Keratinocyte (primary cell): Measurements from ENCODE around the gene TGFBR1. TPM values are rescaled to one million over a fixed set of nuclear protein-coding genes. Genes with fewer than 3 reads are reported as not detected.

ENCODE experiments used
- DNase-seq: peaks from one replicate; pipeline ENCODE4 v3.0.0-alpha.2; 2011; ENCODE audit warnings: low read depth, missing footprints, low spot score
- FAIRE-seq: peaks from 2 replicates; lab custom pipeline; 2011; peaks lifted over from hg19 to GRCh38; lab: Jason Lieb, UNC
- H2AFZ ChIP-seq: 2 replicates; pipeline ENCODE4 v1.6.0; 2012; ENCODE audit warnings: low read length, control low read depth, inconsistent platforms; ENCODE audit not compliant: control insufficient read depth
- H3K27ac ChIP-seq: 2 replicates; pipeline ENCODE4 v1.5.1; 2011; ENCODE audit warnings: low read length; ENCODE audit not compliant: control insufficient read depth, insufficient read depth
- H3K27me3 ChIP-seq: 3 replicates; pipeline ENCODE4 v1.6.0; 2011; ENCODE audit warnings: low read length; ENCODE audit not compliant: control insufficient read depth, insufficient read depth; ENCODE audit errors: extremely low read depth
- H3K36me3 ChIP-seq, 2 experiments: 2 replicates in 1 of 2; 3 replicates in 1 of 2; pipeline ENCODE4 v1.5.1; 2011; ENCODE audit warnings: low read length in 2 of 2, mild to moderate bottlenecking in 1 of 2; ENCODE audit not compliant: control insufficient read depth in 2 of 2, insufficient read depth in 2 of 2; ENCODE audit errors: extremely low read depth in 1 of 2
- H3K4me1 ChIP-seq: 3 replicates; pipeline ENCODE4 v1.5.1; 2011; ENCODE audit warnings: low read length; ENCODE audit not compliant: control insufficient read depth, insufficient read depth; ENCODE audit errors: extremely low read depth
- H3K4me2 ChIP-seq: 3 replicates; pipeline ENCODE4 v1.6.0; 2011; ENCODE audit warnings: low read depth, low read length; ENCODE audit not compliant: control insufficient read depth, insufficient read depth; ENCODE audit errors: extremely low read depth
- H3K4me3 ChIP-seq, 3 experiments: fragments of 200-600 bp in 1 of 3; sonication (generic) in 1 of 3; 2 replicates in 2 of 3; 3 replicates in 1 of 3; pipeline ENCODE4 v1.5.1; 2011 to 2016; ENCODE audit warnings: low read length in 3 of 3, mild to moderate bottlenecking in 3 of 3, control low read depth in 2 of 3, inconsistent platforms in 1 of 3, low read depth in 1 of 3, mixed read lengths in 1 of 3, mixed run types in 1 of 3, moderate library complexity in 1 of 3; ENCODE audit not compliant: control insufficient read depth in 2 of 3, insufficient read depth in 2 of 3; ENCODE audit errors: extremely low read depth in 1 of 3
- H3K79me2 ChIP-seq: 2 replicates; pipeline ENCODE4 v1.6.0; 2012; ENCODE audit warnings: low read length; ENCODE audit not compliant: control insufficient read depth, insufficient read depth
- H3K9ac ChIP-seq: 3 replicates; pipeline ENCODE4 v1.6.0; 2011; ENCODE audit warnings: low read length; ENCODE audit not compliant: control insufficient read depth, insufficient read depth; ENCODE audit errors: extremely low read depth
- H3K9me1 ChIP-seq: 3 replicates; pipeline ENCODE4 v1.6.0; 2011; ENCODE audit warnings: low read length; ENCODE audit not compliant: control insufficient read depth, insufficient read depth; ENCODE audit errors: extremely low read depth
- H3K9me3 ChIP-seq: 2 replicates; pipeline ENCODE4 v1.5.1; 2012; ENCODE audit warnings: low read depth, low read length; ENCODE audit not compliant: control insufficient read depth
- H4K20me1 ChIP-seq: 3 replicates; pipeline ENCODE4 v1.6.0; 2011; ENCODE audit warnings: low read length; ENCODE audit not compliant: control insufficient read depth, insufficient read depth; ENCODE audit errors: extremely low read depth
- CTCF ChIP-seq, 3 experiments: IDR thresholded peaks in 1 of 3; conservative IDR thresholded peaks in 1 of 3; optimal IDR thresholded peaks in 1 of 3; 2 replicates in 2 of 3; 3 replicates in 1 of 3; pipeline versions ENCODE3 to v1.5.1; 2011; ENCODE audit warnings: low read length in 3 of 3, mild to moderate bottlenecking in 3 of 3, moderate library complexity in 2 of 3, control low read depth in 1 of 3, inconsistent platforms in 1 of 3; ENCODE audit not compliant: insufficient read depth in 2 of 3; ENCODE audit errors: extremely low read depth in 1 of 3
- EZH2 ChIP-seq: IDR thresholded peaks from one replicate; pipeline ENCODE4 v1.6.1; 2012; ENCODE audit warnings: inconsistent platforms, mild to moderate bottlenecking, low read length, moderate library complexity
- dilution Hi-C: fragments of 300-500 bp; cut with MboI; formaldehyde crosslinking; loops from one replicate; pipeline ENCODE4 v1.7.0; 2020; ENCODE audit warnings: low sequenced_read_pairs; ENCODE audit not compliant: extremely low pct_ligation_motif_present
- polyA plus RNA-seq, 5 experiments: library from polyadenylated mRNA; depleted of rRNA in 3 of 5; stranded (reverse) in 3 of 5; stranded (forward) in 1 of 5; unstranded in 1 of 5; fragments of >200 nt; gene quantifications; 1 replicate in 1 of 5; 2 replicates in 3 of 5; 3 replicates in 1 of 5; pipeline versions ENCODE4 v1.2.1 to v1.2.3, GENCODE V29; 2011 to 2012; ENCODE audit warnings: missing spikeins in 2 of 5, low read depth in 1 of 5, low replicate concordance in 1 of 5

The TGFBR1 gene
- polyA plus RNA-seq, 1 donor (not counting 4 experiments of a cell fraction or from before 2014, with no cell fraction given) = 55.0 TPM

GRCh38 chr9:99070681-99071080 lies 34.2 kb upstream of the TGFBR1 start:
- no peaks in the 10 kb centered on the region for H3K79me2 ChIP-seq
- no peaks in the 10 kb centered on the region for H4K20me1 ChIP-seq
- no peak for DNase-seq
- FAIRE-seq = no peak
- H3K4me3 ChIP-seq = no peak overlapping the region
- H3K4me1 ChIP-seq = no peaks in the 10 kb centered on the region
- no peaks in the 10 kb centered on the region for H3K27me3 ChIP-seq
- H3K36me3 ChIP-seq = no peaks in the 10 kb centered on the region
- no peak overlapping the region for H3K4me2 ChIP-seq
- no peak overlapping the region for H3K27ac ChIP-seq
- no peaks in the 10 kb centered on the region for H3K9me3 ChIP-seq
- dilution Hi-C loops = no loop called here
- no peak for TF ChIP-seq EZH2
- no peak for TF ChIP-seq CTCF (optimal IDR thresholded peaks at IDR 0.05 in 1 of 3, IDR thresholded peaks at IDR 0.05 in 1 of 3, conservative IDR thresholded peaks at IDR 0.05 in 1 of 3; ENCODE audit: extremely low read depth in 1 of 3, insufficient read depth in 2 of 3, low read length in 3 of 3)
- no peak overlapping the region for H3K9ac ChIP-seq
- no peak overlapping the region for H2AFZ ChIP-seq
- no peaks in the 10 kb centered on the region for H3K9me1 ChIP-seq

GRCh38 chr9:99071313-99072039 lies 33.4 kb upstream of the TGFBR1 start:
- dilution Hi-C loops = no loop called here

More at GRCh38 chr9:99071313-99072039, 33.4 kb upstream of the TGFBR1 start:
- no peak overlapping the region for H2AFZ ChIP-seq
- H3K27me3 ChIP-seq = no peaks in the 10 kb centered on the region
- no peaks in the 10 kb centered on the region for H3K4me1 ChIP-seq
- no peaks in the 10 kb centered on the region for H3K9me3 ChIP-seq
- no peak overlapping the region for H3K4me3 ChIP-seq
- H3K79me2 ChIP-seq = no peaks in the 10 kb centered on the region
- no peak overlapping the region for H3K27ac ChIP-seq
- FAIRE-seq (no peak), DNase-seq (no peak)
- no peak overlapping the region for H3K4me2 ChIP-seq
- no peaks in the 10 kb centered on the region for H4K20me1 ChIP-seq
- H3K36me3 ChIP-seq = no peaks in the 10 kb centered on the region
- no peaks in the 10 kb centered on the region for H3K9me1 ChIP-seq
- TF ChIP-seq CTCF (optimal IDR thresholded peaks at IDR 0.05 in 1 of 3, IDR thresholded peaks at IDR 0.05 in 1 of 3, conservative IDR thresholded peaks at IDR 0.05 in 1 of 3; ENCODE audit: extremely low read depth in 1 of 3, insufficient read depth in 2 of 3, low read length in 3 of 3) (no peak), EZH2 (no peak)
- H3K9ac ChIP-seq = no peak overlapping the region
